ENCODE results near the gene SPATA7.

GRCh38 chr14:88364710-88365413, 20.6 kb upstream of the SPATA7 start:
- TF ChIP-seq, protein P1, sequence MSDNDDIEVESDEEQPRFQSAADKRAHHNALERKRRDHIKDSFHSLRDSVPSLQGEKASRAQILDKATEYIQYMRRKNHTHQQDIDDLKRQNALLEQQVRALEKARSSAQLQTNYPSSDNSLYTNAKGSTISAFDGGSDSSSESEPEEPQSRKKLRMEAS (IDR thresholded peaks at IDR 0.05; ENCODE audit: low read depth), result no peak
- TF ChIP-seq RXRA (IDR thresholded peaks at IDR 0.05; ENCODE audit: borderline replicate concordance, low read depth) (no peak), EP300 (IDR thresholded peaks at IDR 0.05; ENCODE audit: borderline replicate concordance in 1 of 2, low read depth in 1 of 2, low read length in 1 of 2) (no peak), CHD2 (IDR thresholded peaks at IDR 0.05; ENCODE audit: low read length, partially characterized antibody) (no peak), MXI1 (IDR thresholded peaks at IDR 0.05; ENCODE audit: low read depth, low read length) (no peak), JUND (IDR thresholded peaks at IDR 0.05) (no peak), POLR2AphosphoS5 (IDR thresholded peaks at IDR 0.05; ENCODE audit: low read depth, low read length) (no peak), SIN3A (IDR thresholded peaks at IDR 0.05; ENCODE audit: borderline replicate concordance, low read depth, low read length) (no peak), EZH2phosphoT487 (IDR thresholded peaks at IDR 0.05; ENCODE audit: borderline replicate concordance, low read depth) (no peak)
- TF ChIP-seq, protein P2, sequence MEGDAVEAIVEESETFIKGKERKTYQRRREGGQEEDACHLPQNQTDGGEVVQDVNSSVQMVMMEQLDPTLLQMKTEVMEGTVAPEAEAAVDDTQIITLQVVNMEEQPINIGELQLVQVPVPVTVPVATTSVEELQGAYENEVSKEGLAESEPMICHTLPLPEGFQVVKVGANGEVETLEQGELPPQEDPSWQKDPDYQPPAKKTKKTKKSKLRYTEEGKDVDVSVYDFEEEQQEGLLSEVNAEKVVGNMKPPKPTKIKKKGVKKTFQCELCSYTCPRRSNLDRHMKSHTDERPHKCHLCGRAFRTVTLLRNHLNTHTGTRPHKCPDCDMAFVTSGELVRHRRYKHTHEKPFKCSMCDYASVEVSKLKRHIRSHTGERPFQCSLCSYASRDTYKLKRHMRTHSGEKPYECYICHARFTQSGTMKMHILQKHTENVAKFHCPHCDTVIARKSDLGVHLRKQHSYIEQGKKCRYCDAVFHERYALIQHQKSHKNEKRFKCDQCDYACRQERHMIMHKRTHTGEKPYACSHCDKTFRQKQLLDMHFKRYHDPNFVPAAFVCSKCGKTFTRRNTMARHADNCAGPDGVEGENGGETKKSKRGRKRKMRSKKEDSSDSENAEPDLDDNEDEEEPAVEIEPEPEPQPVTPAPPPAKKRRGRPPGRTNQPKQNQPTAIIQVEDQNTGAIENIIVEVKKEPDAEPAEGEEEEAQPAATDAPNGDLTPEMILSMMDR (IDR thresholded peaks at IDR 0.05), result no peak

Measured in SK-N-SH (cell line).